Activated T-cell treated with anti-CD3 and anti-CD28 coated beads for 48 hours (primary cell): ENCODE data around the gene NUDT13.

Experiments used
- DNase-seq: peaks from one replicate; pipeline ENCODE4 v3.0.0-alpha.2; 2020; ENCODE audit warnings: low read depth

The NUDT13 gene

GRCh38 chr10:73110345-73110849, at the start of gene NUDT13:
Gene NUDT13, plus strand, starts transcription at chr10:73110455. Its CDS starts 3,911 bp downstream, at chr10:73114366.
- peak; percentile 17 for DNase-seq

- no peak for DNase-seq
Measured at GRCh38 chr10:73060738-73061635, 49.3 kb upstream of the NUDT13 start.

DNA sequence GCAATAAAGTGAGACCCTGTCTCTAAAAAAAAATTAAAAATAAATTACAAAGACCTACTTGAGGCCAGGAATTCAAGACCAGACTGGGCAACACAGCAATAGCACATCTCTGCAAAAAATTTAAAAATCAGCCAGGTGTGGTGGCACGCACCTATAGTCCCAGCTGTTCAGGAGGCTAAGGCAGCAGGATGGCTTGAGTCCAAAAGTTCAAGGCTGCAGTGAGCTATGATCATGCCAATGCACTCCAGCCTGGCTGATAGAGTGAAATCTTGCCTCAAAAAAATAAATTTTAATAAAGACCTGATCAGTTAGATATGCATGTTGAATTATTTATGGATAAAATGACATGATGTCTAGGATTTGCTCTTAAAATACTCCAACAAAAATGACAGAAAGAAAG, 48.5 kb upstream of the NUDT13 start:
- DNase-seq = no peak

DNA sequence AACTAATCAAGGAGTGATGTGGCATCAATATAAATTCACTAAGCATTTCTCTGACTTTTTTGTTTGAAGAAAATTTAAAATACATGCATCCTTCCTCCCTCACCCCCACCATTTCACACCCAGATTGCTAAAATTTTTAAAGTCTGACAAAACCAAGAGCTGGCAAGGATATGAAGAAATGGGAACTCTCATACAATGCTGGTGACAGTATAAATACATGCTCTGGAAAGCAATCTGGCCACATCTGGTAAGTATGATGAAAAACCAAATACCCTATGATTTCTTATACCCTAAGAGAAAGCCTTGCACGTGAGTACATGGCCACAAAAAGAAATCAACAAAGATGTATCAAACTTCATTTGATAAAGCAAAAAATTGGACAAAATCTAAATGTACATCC, 44.8 kb upstream of the NUDT13 start:
- no peak for DNase-seq

GRCh38 chr10:73073627-73074026, 36.6 kb upstream of the NUDT13 start:
- DNase-seq = no peak

GRCh38 chr10:73075829-73076228, 34.4 kb upstream of the NUDT13 start:
- no peak for DNase-seq

DNA sequence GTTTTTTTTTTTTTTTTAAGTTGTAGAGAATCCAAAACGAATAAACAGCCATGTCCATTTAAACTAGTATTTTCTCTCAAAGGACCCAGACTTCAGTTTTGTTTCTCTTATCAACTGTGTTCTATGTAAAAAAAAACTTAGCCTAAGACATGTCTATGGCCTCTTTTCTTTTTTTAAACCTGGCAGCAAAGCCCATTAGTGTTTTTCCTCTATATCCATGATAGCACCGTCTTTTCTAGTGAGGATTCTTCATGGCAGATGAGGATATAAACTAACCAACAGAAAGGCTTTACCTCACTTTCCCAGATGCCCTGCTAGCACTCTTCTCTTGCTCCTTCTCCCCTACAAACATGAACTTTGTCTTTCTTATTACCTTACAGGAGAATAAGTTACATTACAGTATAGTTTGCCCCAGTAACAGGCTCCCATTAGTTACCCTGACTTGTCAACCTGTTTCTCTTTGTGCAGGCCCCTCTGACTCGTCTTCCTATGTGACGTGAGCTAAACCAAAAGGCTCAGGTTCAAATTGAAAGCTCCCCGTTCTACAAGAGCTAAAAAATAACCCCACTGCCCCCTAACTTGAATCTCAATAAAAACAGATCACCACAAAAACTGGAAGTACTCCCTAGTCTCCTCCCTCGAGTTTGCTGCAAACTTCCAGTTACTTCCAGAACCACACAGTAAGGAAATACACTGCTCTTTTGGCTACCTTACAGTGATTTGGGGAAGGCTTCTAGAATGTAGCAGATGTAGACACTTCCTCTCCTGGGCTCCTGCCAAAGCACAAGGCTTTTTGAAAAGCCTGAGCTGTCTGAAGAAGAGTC, 33.7 kb upstream of the NUDT13 start:
- DNase-seq = no peak

GRCh38 chr10:73079779-73080541, 30.3 kb upstream of the NUDT13 start:
- no peak for DNase-seq

DNA sequence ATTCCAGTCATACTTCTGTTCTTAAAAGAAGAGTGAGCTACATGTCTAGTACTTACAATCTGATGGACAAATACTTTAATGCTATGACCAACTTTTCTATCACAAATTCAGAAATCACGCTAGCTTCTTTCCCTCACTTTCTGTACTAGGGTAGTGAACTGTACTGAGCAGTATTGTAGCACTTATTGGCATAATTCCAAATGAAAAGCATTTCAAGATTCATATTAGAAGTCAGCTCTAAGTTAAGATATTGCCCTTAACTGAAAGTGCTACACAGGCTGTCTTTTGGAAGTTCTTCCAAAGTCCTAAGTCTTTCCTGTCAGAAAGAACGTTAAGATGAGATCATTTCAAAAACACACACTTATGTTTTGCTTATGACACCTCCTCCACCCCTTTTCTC, 27.0 kb upstream of the NUDT13 start:
- no peak for DNase-seq

GRCh38 chr10:73084209-73084608, 26.0 kb upstream of the NUDT13 start:
- DNase-seq = no peak

DNA sequence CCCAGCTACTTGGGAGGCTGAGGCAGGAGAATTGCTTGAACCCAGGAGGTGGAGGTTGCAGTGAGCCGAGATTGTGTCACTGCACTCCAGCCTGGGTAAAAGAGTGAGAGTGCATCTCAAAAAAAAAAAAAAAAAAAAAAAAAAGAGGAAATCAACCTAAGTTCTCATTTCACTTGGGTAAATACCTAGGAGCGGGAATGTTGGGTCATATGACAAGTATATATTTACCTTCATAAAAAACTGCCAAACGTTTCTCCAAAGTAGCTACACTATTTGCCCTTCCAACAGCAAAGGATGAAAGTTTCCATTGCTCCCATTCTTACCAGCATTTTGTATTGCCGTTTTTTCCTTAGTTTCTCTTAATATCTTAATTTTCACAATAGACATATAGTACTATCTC, 23.4 kb upstream of the NUDT13 start:
- no peak for DNase-seq

GRCh38 chr10:73088304-73088703, 22.0 kb upstream of the NUDT13 start:
- DNase-seq = no peak

GRCh38 chr10:73092830-73093229, 17.4 kb upstream of the NUDT13 start:
- no peak for DNase-seq

GRCh38 chr10:73093922-73094850, 16.1 kb upstream of the NUDT13 start:
- no peak for DNase-seq

DNA sequence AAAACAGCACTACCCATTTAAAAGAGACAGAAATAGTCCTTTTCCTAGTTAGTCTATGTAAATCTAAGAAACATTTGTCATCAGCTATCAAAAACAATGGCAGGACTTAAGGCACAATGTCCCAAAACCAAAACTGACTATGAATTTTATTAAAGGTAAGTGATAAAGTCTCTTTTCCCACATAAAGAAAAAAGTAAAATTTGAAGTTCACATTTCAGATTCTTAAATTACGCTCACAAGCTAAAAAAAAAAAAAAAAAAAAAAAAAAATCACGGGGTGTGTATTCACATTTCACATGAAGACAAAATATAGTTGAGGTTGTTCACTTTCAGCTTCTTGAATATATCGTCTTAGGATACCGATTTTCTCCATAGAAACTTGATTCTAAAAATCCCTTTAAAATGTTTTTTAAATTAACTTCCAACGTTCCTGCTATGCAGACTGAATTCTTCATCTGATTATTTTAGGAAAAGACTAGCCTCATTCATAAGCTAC, 15.2 kb upstream of the NUDT13 start:
- no peak for DNase-seq

- peak; percentile 12 for DNase-seq
Measured at GRCh38 chr10:73095481-73096021, 14.7 kb upstream of the NUDT13 start.

DNA sequence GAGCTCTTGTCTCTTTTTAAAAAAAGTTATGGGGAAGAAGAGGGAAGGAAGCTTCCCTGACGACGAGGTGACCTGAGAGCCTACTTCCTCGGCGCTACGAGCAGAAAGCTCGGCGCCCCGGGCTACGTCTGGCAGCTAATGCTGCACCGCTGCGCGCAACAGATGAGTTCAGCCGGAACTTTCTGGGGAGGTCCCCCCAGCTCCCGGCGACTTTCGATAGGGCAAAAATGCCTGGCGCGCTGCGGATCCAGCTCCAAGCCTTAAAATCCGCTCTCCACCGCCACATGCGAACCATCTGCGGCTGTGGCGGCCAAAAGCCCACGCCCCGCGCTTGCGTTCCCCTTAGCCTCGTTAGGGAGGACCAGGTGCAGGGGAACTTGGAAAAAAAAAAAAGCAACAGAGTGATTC, 14.2 kb upstream of the NUDT13 start:
- DNase-seq = peak; percentile 68

DNA sequence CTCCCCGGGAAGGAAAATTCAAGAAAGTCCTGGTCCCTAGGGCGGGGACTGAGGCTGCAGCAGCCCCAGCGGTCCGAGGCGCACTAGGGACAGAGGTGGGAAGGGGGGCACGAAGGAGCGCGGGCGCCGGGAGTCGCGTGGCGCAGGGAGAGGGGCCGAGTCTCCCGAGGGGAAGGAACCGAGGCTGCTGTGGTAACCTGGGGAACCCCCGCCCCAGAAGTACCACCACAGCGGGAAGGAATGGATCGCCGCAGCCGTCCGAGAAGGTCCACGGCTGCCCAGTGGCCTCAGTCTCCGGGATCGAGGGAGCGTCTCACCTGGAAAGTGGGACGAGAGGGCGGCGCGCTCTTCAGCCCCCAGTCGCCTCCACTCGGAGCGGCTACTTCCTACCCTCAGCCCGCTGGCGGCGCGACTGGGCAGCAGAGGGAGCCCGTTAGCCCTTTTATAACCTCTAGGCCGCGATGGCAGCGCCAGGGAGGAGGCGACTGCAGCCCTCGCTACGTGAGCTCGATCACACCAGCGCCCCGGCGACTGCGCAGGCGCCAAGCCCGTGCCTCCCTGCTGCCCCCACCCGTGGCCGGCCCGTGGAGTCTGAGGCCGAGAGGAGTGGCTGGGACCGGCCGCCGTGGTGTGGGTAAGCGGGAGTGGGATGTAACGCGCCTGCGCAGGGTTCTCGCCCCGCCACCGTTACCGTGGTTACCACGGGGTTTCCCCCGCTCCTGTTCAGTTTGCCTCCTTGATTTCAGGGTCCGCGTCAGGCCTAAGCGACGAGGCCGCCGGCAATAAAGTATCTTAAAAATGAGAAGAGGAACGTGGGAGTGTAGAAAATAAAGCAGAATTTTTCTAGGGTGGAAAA, 13.6 kb upstream of the NUDT13 start, which contains the start of gene P4HA1:
Gene P4HA1, minus strand, starts transcription at position 418 of the 856 bp plus-strand sequence. CDS start 21,983 bp downstream, outside the sequence.
- DNase-seq = peak; percentile 99

GRCh38 chr10:73097305-73097670, 13.0 kb upstream of the NUDT13 start:
- DNase-seq = no peak
